Fibroblast of lung (primary cell): ENCODE measurements around the gene OAS1. TPM values are rescaled to one million over a fixed set of nuclear protein-coding genes. Genes with fewer than 3 reads are reported as not detected.

Experiments used
- DNase-seq, 2 donors: peaks; one replicate each; pipeline versions ENCODE4 v3.0.0 to v3.0.0-alpha.2; 2010; ENCODE audit warnings: low read depth in 2 of 2
- H2AFZ ChIP-seq: 2 replicates; pipeline ENCODE4 v1.5.1; 2012; ENCODE audit warnings: low read length, control low read depth, inconsistent platforms
- H3K27ac ChIP-seq: 2 replicates; pipeline ENCODE4 v1.5.1; 2011; ENCODE audit warnings: low read length, control low read depth; ENCODE audit not compliant: insufficient read depth
- H3K27me3 ChIP-seq: 2 replicates; pipeline ENCODE4 v1.5.1; 2011; ENCODE audit warnings: mild to moderate bottlenecking, low read length; ENCODE audit not compliant: control insufficient read depth, insufficient read depth
- H3K36me3 ChIP-seq: 2 replicates; pipeline ENCODE4 v1.5.1; 2011; ENCODE audit warnings: low read length; ENCODE audit not compliant: control insufficient read depth, insufficient read depth
- H3K4me1 ChIP-seq: 2 replicates; pipeline ENCODE4 v1.5.1; 2011; ENCODE audit warnings: low read length; ENCODE audit not compliant: control insufficient read depth, insufficient read depth; ENCODE audit errors: extremely low read depth
- H3K4me2 ChIP-seq: 2 replicates; pipeline ENCODE4 v1.5.1; 2011; ENCODE audit warnings: low read length, control low read depth; ENCODE audit not compliant: insufficient read depth; ENCODE audit errors: extremely low read depth
- H3K4me3 ChIP-seq, 4 experiments: fragments of 200-600 bp in 1 of 4; sonication (generic) in 1 of 4; replicated peaks in 1 of 4; 2 replicates each; pipeline ENCODE4 v1.5.1; 2011 to 2016; ENCODE audit warnings: low read length in 4 of 4, low read depth in 3 of 4, mild to moderate bottlenecking in 3 of 4, control low read depth in 2 of 4, inconsistent platforms in 1 of 4, mixed read lengths in 1 of 4; ENCODE audit not compliant: insufficient read depth in 1 of 4; ENCODE audit errors: control extremely low read depth in 1 of 4
- H3K79me2 ChIP-seq: 2 replicates; pipeline ENCODE4 v1.5.1; 2012; ENCODE audit warnings: mild to moderate bottlenecking, low read length, inconsistent platforms; ENCODE audit not compliant: control insufficient read depth, insufficient read depth
- H3K9ac ChIP-seq: 2 replicates; pipeline ENCODE4 v1.5.1; 2011; ENCODE audit warnings: mild to moderate bottlenecking, low read length, control low read depth; ENCODE audit not compliant: insufficient read depth
- H3K9me3 ChIP-seq: 2 replicates; pipeline ENCODE4 v1.5.1; 2012; ENCODE audit warnings: low read depth, low read length; ENCODE audit not compliant: control insufficient read depth, insufficient read depth
- H4K20me1 ChIP-seq: 2 replicates; pipeline ENCODE4 v1.5.1; 2011; ENCODE audit warnings: low read length; ENCODE audit not compliant: control insufficient read depth, insufficient read depth; ENCODE audit errors: extremely low read depth
- EZH2 ChIP-seq: IDR thresholded peaks from 2 replicates; pipeline ENCODE4 v1.5.1; 2012; ENCODE audit warnings: low read length, control low read depth, mild to moderate bottlenecking; ENCODE audit errors: missing control alignments
- polyA plus RNA-seq, 2 donors: library from polyadenylated mRNA; depleted of rRNA in 1 of 2; stranded (reverse) in 1 of 2; unstranded in 1 of 2; fragments of >200 nt; gene quantifications; 2 replicates each; pipeline ENCODE4 v1.2.1, GENCODE V29; 2011 to 2012; ENCODE audit warnings: missing spikeins in 1 of 2
- total RNA-seq: library from RNA; depleted of rRNA; stranded (reverse); fragments of >200 nt; gene quantifications from 2 replicates; pipeline ENCODE4 v1.2.1, GENCODE V29; 2014
- TF ChIP-seq, protein P1 (sequence below), 2 donors: IDR thresholded peaks in 1 of 2; conservative IDR thresholded peaks in 1 of 2; 1 replicate in 1 of 2; 2 replicates in 1 of 2; pipeline ENCODE4 v1.5.1; 2011 to 2012; ENCODE audit warnings: low read length in 2 of 2, control low read depth in 1 of 2, inconsistent platforms in 1 of 2, low read depth in 1 of 2, mild to moderate bottlenecking in 1 of 2

OAS1 gene
- total and polyA plus RNA-seq, 2 donors (not counting 1 experiment from before 2014, with no cell fraction given), result 1.8 to 2.0 TPM

DNA sequence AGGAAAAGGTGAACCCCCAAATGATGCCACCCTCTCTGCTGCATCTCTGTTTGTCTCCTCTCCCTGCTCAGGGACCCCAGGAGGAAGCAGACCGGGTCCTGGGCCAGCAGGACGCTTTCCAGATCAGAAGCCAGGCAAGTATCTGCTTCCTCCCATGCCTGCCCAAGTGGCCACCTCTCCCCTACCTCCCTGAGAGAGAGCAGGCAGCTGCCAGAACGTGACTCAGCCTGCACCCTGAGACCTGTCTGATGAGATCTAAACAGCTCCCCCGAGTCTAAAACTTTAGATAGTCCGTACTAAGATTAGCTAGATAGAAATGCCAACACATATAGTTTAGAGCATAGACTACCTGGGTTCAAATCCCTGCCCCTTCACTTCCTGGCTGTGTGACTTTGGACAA lies 31.2 kb upstream of the OAS1 start:
- no peak overlapping the region for H3K4me3 ChIP-seq
- H3K27me3 ChIP-seq, result no peaks in the 10 kb centered on the region
- TF ChIP-seq, protein P1, sequence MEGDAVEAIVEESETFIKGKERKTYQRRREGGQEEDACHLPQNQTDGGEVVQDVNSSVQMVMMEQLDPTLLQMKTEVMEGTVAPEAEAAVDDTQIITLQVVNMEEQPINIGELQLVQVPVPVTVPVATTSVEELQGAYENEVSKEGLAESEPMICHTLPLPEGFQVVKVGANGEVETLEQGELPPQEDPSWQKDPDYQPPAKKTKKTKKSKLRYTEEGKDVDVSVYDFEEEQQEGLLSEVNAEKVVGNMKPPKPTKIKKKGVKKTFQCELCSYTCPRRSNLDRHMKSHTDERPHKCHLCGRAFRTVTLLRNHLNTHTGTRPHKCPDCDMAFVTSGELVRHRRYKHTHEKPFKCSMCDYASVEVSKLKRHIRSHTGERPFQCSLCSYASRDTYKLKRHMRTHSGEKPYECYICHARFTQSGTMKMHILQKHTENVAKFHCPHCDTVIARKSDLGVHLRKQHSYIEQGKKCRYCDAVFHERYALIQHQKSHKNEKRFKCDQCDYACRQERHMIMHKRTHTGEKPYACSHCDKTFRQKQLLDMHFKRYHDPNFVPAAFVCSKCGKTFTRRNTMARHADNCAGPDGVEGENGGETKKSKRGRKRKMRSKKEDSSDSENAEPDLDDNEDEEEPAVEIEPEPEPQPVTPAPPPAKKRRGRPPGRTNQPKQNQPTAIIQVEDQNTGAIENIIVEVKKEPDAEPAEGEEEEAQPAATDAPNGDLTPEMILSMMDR (conservative IDR thresholded peaks at IDR 0.05 in 1 of 2, IDR thresholded peaks at IDR 0.05 in 1 of 2; ENCODE audit: low read depth in 1 of 2, low read length in 2 of 2), result no peak
- TF ChIP-seq EZH2, result no peak
- no peak overlapping the region for H3K27ac ChIP-seq
- H3K9me3 ChIP-seq, result no peaks in the 10 kb centered on the region
- H4K20me1 ChIP-seq, result no peaks in the 10 kb centered on the region
- H3K4me1 ChIP-seq, result no peaks in the 10 kb centered on the region
- DNase-seq, result no peak
- H3K9ac ChIP-seq, result no peak overlapping the region
- H3K36me3 ChIP-seq, result no peaks in the 10 kb centered on the region
- H3K4me2 ChIP-seq, result no peak overlapping the region
- H3K79me2 ChIP-seq, result no peaks in the 10 kb centered on the region
- H2AFZ ChIP-seq, result no peak overlapping the region

DNA sequence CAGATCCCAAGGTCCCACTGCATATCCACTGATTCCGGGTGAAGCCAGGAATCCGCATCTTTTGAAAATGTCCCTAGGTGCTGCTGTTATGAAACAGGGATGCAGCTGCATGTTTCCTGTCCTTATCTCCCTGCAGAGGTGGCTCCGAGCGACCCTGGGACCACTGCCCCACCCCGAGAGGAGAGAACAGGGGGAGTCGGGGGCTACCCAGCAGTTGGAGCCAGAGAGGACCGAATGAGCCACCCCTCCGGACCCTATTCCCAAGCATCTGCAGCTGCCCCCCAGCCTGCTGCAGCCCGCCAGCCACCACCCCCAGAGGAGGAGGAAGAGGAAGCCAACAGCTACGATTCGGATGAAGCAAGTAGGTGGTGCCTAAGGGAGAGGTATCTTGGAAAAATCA lies 30.3 kb upstream of the OAS1 start:
- no peaks in the 10 kb centered on the region for H4K20me1 ChIP-seq
- DNase-seq, result no peak
- no peak overlapping the region for H3K9ac ChIP-seq
- no peaks in the 10 kb centered on the region for H3K4me1 ChIP-seq
- no peaks in the 10 kb centered on the region for H3K79me2 ChIP-seq
- no peaks in the 10 kb centered on the region for H3K36me3 ChIP-seq
- no peak overlapping the region for H3K4me3 ChIP-seq
- H3K4me2 ChIP-seq, result no peak overlapping the region
- H3K9me3 ChIP-seq, result no peaks in the 10 kb centered on the region
- H2AFZ ChIP-seq, result no peak overlapping the region
- no peak overlapping the region for H3K27ac ChIP-seq
- no peaks in the 10 kb centered on the region for H3K27me3 ChIP-seq
- no peak for TF ChIP-seq EZH2
- TF ChIP-seq, protein P1 (conservative IDR thresholded peaks at IDR 0.05 in 1 of 2, IDR thresholded peaks at IDR 0.05 in 1 of 2; ENCODE audit: low read depth in 1 of 2, low read length in 2 of 2), result no peak

DNA sequence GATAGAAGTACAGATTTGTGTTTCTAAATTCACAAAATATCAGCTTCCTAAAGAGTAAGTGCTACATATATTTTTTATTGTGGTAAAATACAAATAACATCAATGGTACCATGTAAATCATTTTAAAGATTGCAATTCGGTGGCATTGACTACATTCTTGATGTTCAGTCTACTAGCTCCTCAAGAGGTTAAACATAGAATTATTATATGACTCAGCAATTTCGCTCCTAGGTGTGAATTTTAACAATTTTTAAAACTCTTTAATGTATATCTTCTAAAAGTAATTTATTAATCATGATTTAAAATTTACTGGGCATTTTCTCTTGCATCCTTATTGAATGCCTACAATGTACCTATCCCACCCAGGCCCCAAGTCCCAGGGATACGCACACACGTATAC lies 29.8 kb upstream of the OAS1 start:
- no peaks in the 10 kb centered on the region for H3K79me2 ChIP-seq
- no peak overlapping the region for H3K27ac ChIP-seq
- no peaks in the 10 kb centered on the region for H3K4me1 ChIP-seq
- H2AFZ ChIP-seq, result no peak overlapping the region
- no peak overlapping the region for H3K4me3 ChIP-seq
- H4K20me1 ChIP-seq, result no peaks in the 10 kb centered on the region
- TF ChIP-seq, protein P1 (conservative IDR thresholded peaks at IDR 0.05 in 1 of 2, IDR thresholded peaks at IDR 0.05 in 1 of 2; ENCODE audit: low read depth in 1 of 2, low read length in 2 of 2), result no peak
- no peak for TF ChIP-seq EZH2
- H3K36me3 ChIP-seq, result no peaks in the 10 kb centered on the region
- no peak overlapping the region for H3K4me2 ChIP-seq
- no peak for DNase-seq
- no peaks in the 10 kb centered on the region for H3K9me3 ChIP-seq
- H3K27me3 ChIP-seq, result no peaks in the 10 kb centered on the region
- H3K9ac ChIP-seq, result no peak overlapping the region
